Gastrocnemius medialis (tissue), 4 donors: ENCODE measurements around the gene RPL35. TPM values are rescaled to one million over a fixed set of nuclear protein-coding genes. Genes with fewer than 3 reads are reported as not detected.

Experiments
- ATAC-seq, 2 donors: fragments of 150-250 bp; one replicate each; pipeline ENCODE4 v1.9.1; 2016
- DNase-seq, 2 donors: peaks; one replicate each; pipeline ENCODE4 v3.0.0-alpha.2; 2019
- H3K27ac ChIP-seq, 4 donors: fragments of 200-600 bp; sonication (generic); 1 replicate in 1 of 4; 2 replicates in 3 of 4; pipeline ENCODE4 v1.5.1; 2016 to 2018; ENCODE audit warnings: mild to moderate bottlenecking in 2 of 4, moderate library complexity in 1 of 4
- H3K27me3 ChIP-seq, 3 donors: fragments of 200-600 bp; sonication (generic) in 2 of 3; 1 replicate in 1 of 3; 2 replicates in 2 of 3; pipeline versions ENCODE4 v1.5.1 to v1.6.0; 2016 to 2019; ENCODE audit warnings: mild to moderate bottlenecking in 1 of 3, moderate library complexity in 1 of 3
- H3K36me3 ChIP-seq, 2 donors: fragments of 200-600 bp; sonication (generic) in 1 of 2; one replicate each; pipeline ENCODE4 v1.5.1; 2017 to 2018
- H3K4me1 ChIP-seq, 2 donors: fragments of 200-600 bp; sonication (generic) in 1 of 2; one replicate each; pipeline ENCODE4 v1.5.1; 2016 to 2017; ENCODE audit warnings: mild to moderate bottlenecking in 2 of 2
- H3K4me3 ChIP-seq, 4 donors: fragments of 200-600 bp; sonication (generic) in 3 of 4; 1 replicate in 1 of 4; 2 replicates in 3 of 4; pipeline ENCODE4 v1.5.1; 2016 to 2019; ENCODE audit warnings: mild to moderate bottlenecking in 2 of 4
- H3K9me3 ChIP-seq, 3 donors: fragments of 200-600 bp; sonication (generic) in 2 of 3; 1 replicate in 1 of 3; 2 replicates in 2 of 3; pipeline ENCODE4 v1.5.1; 2016 to 2019
- CTCF ChIP-seq, 5 experiments: fragments of 450-650 bp in 3 of 5; fragments of 200-600 bp in 2 of 5; sonication (generic) in 2 of 5; IDR thresholded peaks in 4 of 5; conservative IDR thresholded peaks in 1 of 5; 1 replicate in 4 of 5; 2 replicates in 1 of 5; pipeline ENCODE4 v1.5.1; 2016 to 2019; ENCODE audit warnings: antibody characterized with exemption in 5 of 5, mild to moderate bottlenecking in 3 of 5, moderate library complexity in 3 of 5
- POLR2A ChIP-seq, 2 donors: fragments of 450-650 bp; IDR thresholded peaks; one replicate each; pipeline ENCODE4 v1.6.1; 2017; ENCODE audit warnings: antibody characterized with exemption in 2 of 2, mild to moderate bottlenecking in 2 of 2, moderate library complexity in 2 of 2
- in situ Hi-C, 4 donors: fragments of 200-750 bp; cut with MboI; loops; one replicate each; pipeline versions ENCODE4 v1.15.0 to v1.8.0; 2017; ENCODE audit warnings: low sequenced_read_pairs in 4 of 4
- intact Hi-C: fragments of 100-400 bp; cut with DNase I; formaldehyde crosslinking; loops from one replicate; pipeline ENCODE4 v1.15.1; 2023; ENCODE audit warnings: low total_unique reads
- total RNA-seq, 4 donors: library from RNA; depleted of rRNA; stranded (reverse); fragments of >200 nt; gene quantifications; one replicate each; pipeline versions ENCODE4 v1.1.0 to v1.2.3, GENCODE V29; 2016

Gene RPL35
- total RNA-seq, 4 donors from 2014 or later: 2,099 to 2,608 (median 2,478) TPM

GRCh38 chr9:124882231-124882630 lies 20.5 kb upstream of the RPL35 start:
- TF ChIP-seq CTCF (IDR thresholded peaks at IDR 0.05 in 4 of 5, conservative IDR thresholded peaks at IDR 0.05 in 1 of 5): no peak
- TF ChIP-seq POLR2A (IDR thresholded peaks at IDR 0.05): no peak

GRCh38 chr9:124881138-124881743 lies 19.5 kb upstream of the RPL35 start:
- in situ Hi-C loops (no loop called here), intact Hi-C loops (no loop called here)
- Histone ChIP-seq H3K27ac (no peak overlapping the region), H3K4me3 (no peak overlapping the region), H3K4me1 (no peaks in the 10 kb centered on the region), H3K9me3 (no peaks in the 10 kb centered on the region), H3K36me3 (peaks cover 0 to 92% of the 10 kb centered on the region in 2 donors), H3K27me3 (no peaks in the 10 kb centered on the region)
- TF ChIP-seq CTCF (IDR thresholded peaks at IDR 0.05 in 4 of 5, conservative IDR thresholded peaks at IDR 0.05 in 1 of 5) (no peak), POLR2A (IDR thresholded peaks at IDR 0.05) (no peak)
- ATAC-seq: no peak
- DNase-seq: no peak

More at GRCh38 chr9:124882231-124882630, 20.5 kb upstream of the RPL35 start:
- no peaks in the 10 kb centered on the region for H3K4me1 ChIP-seq
- DNase-seq (no peak), ATAC-seq (no peak)
- H3K27ac ChIP-seq: no peak overlapping the region
- H3K27me3 ChIP-seq: no peaks in the 10 kb centered on the region
- no peak overlapping the region for H3K4me3 ChIP-seq
- in situ Hi-C loops: no loop called here
- H3K9me3 ChIP-seq: no peaks in the 10 kb centered on the region
- H3K36me3 ChIP-seq: peaks cover 0 to 92% of the 10 kb centered on the region in 2 donors
- intact Hi-C loops: no loop called here

- Histone ChIP-seq H3K27me3 (no peaks in the 10 kb centered on the region), H3K4me1 (no peaks in the 10 kb centered on the region), H3K9me3 (no peaks in the 10 kb centered on the region), H3K27ac (no peak overlapping the region), H3K4me3 (no peak overlapping the region), H3K36me3 (peaks cover 0 to 92% of the 10 kb centered on the region in 2 donors)
- in situ Hi-C loops: no loop called here
- TF ChIP-seq POLR2A (IDR thresholded peaks at IDR 0.05) (no peak), CTCF (IDR thresholded peaks at IDR 0.05 in 4 of 5, conservative IDR thresholded peaks at IDR 0.05 in 1 of 5) (no peak)
- no peak for DNase-seq
- no peak for ATAC-seq
- intact Hi-C loops: no loop called here
Measured at GRCh38 chr9:124880501-124880900, 18.7 kb upstream of the RPL35 start.

- no peak for TF ChIP-seq POLR2A (IDR thresholded peaks at IDR 0.05)
- no peak for TF ChIP-seq CTCF (IDR thresholded peaks at IDR 0.05 in 4 of 5, conservative IDR thresholded peaks at IDR 0.05 in 1 of 5)
- in situ Hi-C loops: no loop called here
- intact Hi-C loops: no loop called here
- Histone ChIP-seq H3K27ac (no peak overlapping the region), H3K27me3 (no peaks in the 10 kb centered on the region), H3K4me1 (peaks cover 0 to under 1% of the 10 kb centered on the region in 2 donors), H3K4me3 (no peak overlapping the region), H3K9me3 (no peaks in the 10 kb centered on the region), H3K36me3 (peaks cover 0 to 93% of the 10 kb centered on the region in 2 donors)
- no peak for ATAC-seq
- no peak for DNase-seq
Measured at GRCh38 chr9:124879226-124879625, 17.5 kb upstream of the RPL35 start.

GRCh38 chr9:124878518-124878917 lies 16.8 kb upstream of the RPL35 start:
- DNase-seq (no peak), ATAC-seq (no peak)

More at GRCh38 chr9:124878518-124878917, 16.8 kb upstream of the RPL35 start:
- intact Hi-C loops: no loop called here
- in situ Hi-C loops: no loop called here
- TF ChIP-seq POLR2A (IDR thresholded peaks at IDR 0.05): no peak
- TF ChIP-seq CTCF (IDR thresholded peaks at IDR 0.05 in 4 of 5, conservative IDR thresholded peaks at IDR 0.05 in 1 of 5): no peak
- Histone ChIP-seq H3K4me1 (peaks cover 5 to 8% of the 10 kb centered on the region in 2 donors), H3K27me3 (no peaks in the 10 kb centered on the region), H3K9me3 (no peaks in the 10 kb centered on the region), H3K4me3 (no peak overlapping the region), H3K27ac (no peak overlapping the region), H3K36me3 (peaks cover 0 to 85% of the 10 kb centered on the region in 2 donors)
